ENCODE measurements around the gene STAT2.

GRCh38 chr12:56315249-56315621 is 44.7 kb downstream of the STAT2 start:
- TF ChIP-seq POLR2A (IDR thresholded peaks at IDR 0.05; ENCODE audit: low read length) (no peak), GATA1 (IDR thresholded peaks at IDR 0.05; ENCODE audit: low read depth, low read length) (no peak)

Measured in erythroblast (primary cell).